WTC11 (cell line): ENCODE data around the gene CD68. TPM values are rescaled to one million over a fixed set of nuclear protein-coding genes. Genes with fewer than 3 reads are reported as not detected.

Experiments used
- ATAC-seq: fragments of 200-7000 bp; cut with Tn5 transposase; 2 replicates; pipeline ENCODE4 v1.10.0; 2021; ENCODE audit warnings: mild to moderate bottlenecking, moderate library complexity
- CTCF ChIA-PET: fragments of 300-600 bp; sonication (Branson Sonifier 250); formaldehyde crosslinking; loops from one replicate; lab custom pipeline; 2021; ENCODE audit warnings: antibody characterized with exemption; lab: Charles Lee
- POLR2A ChIA-PET: fragments of 350-600 bp; sonication (Branson Sonifier 250); formaldehyde crosslinking; loops from one replicate; lab custom pipeline; 2021; ENCODE audit warnings: antibody characterized with exemption; lab: Charles Lee
- DNase-seq: peaks from one replicate; pipeline ENCODE4 v3.0.0; 2021; ENCODE audit warnings: low spot score
- H3K27ac Mint-ChIP-seq: 2 replicates; pipeline ENCODE4 v1.8.0; 2021; ENCODE audit warnings: mixed read lengths
- H3K27me3 Mint-ChIP-seq: 2 replicates; pipeline ENCODE4 v1.8.0; 2021; ENCODE audit warnings: low read depth, mild to moderate bottlenecking, moderate library complexity, mixed read lengths
- H3K36me3 Mint-ChIP-seq: 2 replicates; pipeline ENCODE4 v1.8.0; 2021; ENCODE audit warnings: mixed read lengths
- H3K4me1 Mint-ChIP-seq: 2 replicates; pipeline ENCODE4 v1.8.0; 2022; ENCODE audit warnings: mixed read lengths
- H3K4me3 Mint-ChIP-seq: 2 replicates; pipeline ENCODE4 v1.8.0; 2021; ENCODE audit warnings: mild to moderate bottlenecking, moderate library complexity, mixed read lengths
- H3K9me3 Mint-ChIP-seq: 2 replicates; pipeline ENCODE4 v1.8.0; 2021; ENCODE audit warnings: mixed read lengths
- ATF1 ChIP-seq: sonication (generic); formaldehyde crosslinking; IDR thresholded peaks from 2 replicates; pipeline ENCODE4 v1.8.1; 2023; ENCODE audit warnings: mild to moderate bottlenecking, moderate library complexity, missing genetic modification reagents
- CBFB ChIP-seq: sonication (generic); formaldehyde crosslinking; IDR thresholded peaks from 2 replicates; pipeline ENCODE4 v1.8.1; 2022; ENCODE audit warnings: mild to moderate bottlenecking, low read depth, missing genetic modification reagents
- CREB1 ChIP-seq: sonication (generic); formaldehyde crosslinking; IDR thresholded peaks from 2 replicates; pipeline ENCODE4 v1.8.0; 2023; ENCODE audit warnings: mild to moderate bottlenecking, missing genetic modification reagents
- ESRRA ChIP-seq: sonication (generic); formaldehyde crosslinking; IDR thresholded peaks from 2 replicates; pipeline ENCODE4 v1.8.1; 2022; ENCODE audit warnings: mild to moderate bottlenecking, missing genetic modification reagents, borderline replicate concordance
- MXD4 ChIP-seq: fragments of 250-450 bp; sonication (Bioruptor Pico); IDR thresholded peaks from 2 replicates; pipeline ENCODE4 v1.8.0; 2021; ENCODE audit warnings: mild to moderate bottlenecking, moderate library complexity, borderline replicate concordance
- NR2C2 ChIP-seq: sonication (generic); formaldehyde crosslinking; IDR thresholded peaks from 2 replicates; pipeline ENCODE4 v1.8.0; 2022; ENCODE audit warnings: mild to moderate bottlenecking, missing genetic modification reagents
- RORB ChIP-seq: fragments of 250-450 bp; sonication (Bioruptor Pico); IDR thresholded peaks from 2 replicates; pipeline ENCODE4 v1.9.0; 2021; ENCODE audit warnings: mild to moderate bottlenecking
- ZNF219 ChIP-seq: sonication (generic); formaldehyde crosslinking; IDR thresholded peaks from 2 replicates; pipeline ENCODE4 v1.8.0; 2023; ENCODE audit warnings: missing genetic modification reagents, mild to moderate bottlenecking, borderline replicate concordance
- ZNF317 ChIP-seq: sonication (generic); formaldehyde crosslinking; IDR thresholded peaks from 2 replicates; pipeline ENCODE4 v1.8.1; 2023; ENCODE audit warnings: low read depth, mild to moderate bottlenecking, moderate library complexity, missing genetic modification reagents, borderline replicate concordance
- total RNA-seq: library from RNA; stranded (reverse); gene quantifications from 3 replicates; pipeline ENCODE4 v1.2.3, GENCODE V29; 2021
- TF ChIP-seq, protein P1 (sequence below): sonication (generic); formaldehyde crosslinking; IDR thresholded peaks from 2 replicates; pipeline ENCODE4 v1.8.0; 2022; ENCODE audit warnings: mild to moderate bottlenecking, missing genetic modification reagents
- TF ChIP-seq, protein P2 (sequence below): sonication (generic); formaldehyde crosslinking; IDR thresholded peaks from 2 replicates; pipeline ENCODE4 v1.8.0; 2023; ENCODE audit warnings: mild to moderate bottlenecking, missing genetic modification reagents
- TF ChIP-seq, protein P3 (sequence below): sonication (generic); formaldehyde crosslinking; IDR thresholded peaks from 2 replicates; pipeline ENCODE4 v1.8.1; 2023; ENCODE audit warnings: mild to moderate bottlenecking, moderate library complexity, missing genetic modification reagents
- TF ChIP-seq, protein P4 (sequence below): sonication (generic); formaldehyde crosslinking; IDR thresholded peaks from 2 replicates; pipeline ENCODE4 v1.8.0; 2022; ENCODE audit warnings: missing genetic modification reagents
- TF ChIP-seq, protein P5 (sequence below): sonication (generic); formaldehyde crosslinking; IDR thresholded peaks from 2 replicates; pipeline ENCODE4 v1.8.1; 2022; ENCODE audit warnings: low read depth, missing genetic modification reagents, borderline replicate concordance

CD68 gene
- total RNA-seq, 1 experiment from 2014 or later, result 0.72 TPM

DNA sequence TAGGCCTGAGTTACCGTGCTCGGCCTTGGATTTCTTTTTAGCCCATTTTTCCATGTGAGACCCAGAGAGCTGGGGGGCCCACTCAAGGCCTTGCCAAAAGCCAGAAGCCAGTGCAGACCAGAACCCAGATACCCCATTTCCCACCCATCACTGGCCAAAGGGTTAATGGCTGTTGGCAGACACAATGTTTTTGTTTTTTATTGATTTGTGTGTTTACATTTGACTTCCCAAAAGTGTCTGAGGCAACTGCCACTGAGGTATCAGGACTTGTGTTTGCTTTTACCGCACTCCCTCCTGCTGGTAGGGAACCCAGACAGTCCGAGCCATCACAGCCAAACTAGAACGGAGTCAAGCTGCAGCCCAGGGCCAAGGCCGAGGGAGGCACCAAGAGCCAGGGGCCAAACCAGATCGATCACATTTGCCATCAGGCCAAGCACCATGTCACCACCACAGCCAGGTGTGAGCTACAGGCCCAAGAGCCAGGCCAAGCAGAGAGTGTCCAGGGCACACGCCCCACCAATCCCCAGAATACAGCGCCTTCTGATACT lies 38.3 kb upstream of the CD68 start:
- H3K4me1 Mint-ChIP-seq, result no peaks in the 10 kb centered on the region
- ChIA-PET POLR2A (interaction anchor here (0.6 kb wide), 1 partner anchor 13 kb away, joined by 5 read pairs; no protein-coding TSS in a partner anchor), CTCF (interaction anchor here (1.5 kb wide), 1 partner anchor 19 kb away, joined by 5 read pairs; no protein-coding TSS in a partner anchor)
- ATAC-seq (no peak), DNase-seq (no peak)
- no peak overlapping the region for H3K27ac Mint-ChIP-seq
- H3K36me3 Mint-ChIP-seq, result no peaks in the 10 kb centered on the region
- peaks cover 13% of the 10 kb centered on the region for H3K9me3 Mint-ChIP-seq
- no peak overlapping the region for H3K4me3 Mint-ChIP-seq
- peaks cover 32% of the 10 kb centered on the region for H3K27me3 Mint-ChIP-seq
- TF ChIP-seq ATF1 (CRISPR knock-in tag), result no peak
- TF ChIP-seq, protein P1, sequence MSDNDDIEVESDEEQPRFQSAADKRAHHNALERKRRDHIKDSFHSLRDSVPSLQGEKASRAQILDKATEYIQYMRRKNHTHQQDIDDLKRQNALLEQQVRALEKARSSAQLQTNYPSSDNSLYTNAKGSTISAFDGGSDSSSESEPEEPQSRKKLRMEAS (CRISPR knock-in tag), result no peak
- TF ChIP-seq, protein P2, sequence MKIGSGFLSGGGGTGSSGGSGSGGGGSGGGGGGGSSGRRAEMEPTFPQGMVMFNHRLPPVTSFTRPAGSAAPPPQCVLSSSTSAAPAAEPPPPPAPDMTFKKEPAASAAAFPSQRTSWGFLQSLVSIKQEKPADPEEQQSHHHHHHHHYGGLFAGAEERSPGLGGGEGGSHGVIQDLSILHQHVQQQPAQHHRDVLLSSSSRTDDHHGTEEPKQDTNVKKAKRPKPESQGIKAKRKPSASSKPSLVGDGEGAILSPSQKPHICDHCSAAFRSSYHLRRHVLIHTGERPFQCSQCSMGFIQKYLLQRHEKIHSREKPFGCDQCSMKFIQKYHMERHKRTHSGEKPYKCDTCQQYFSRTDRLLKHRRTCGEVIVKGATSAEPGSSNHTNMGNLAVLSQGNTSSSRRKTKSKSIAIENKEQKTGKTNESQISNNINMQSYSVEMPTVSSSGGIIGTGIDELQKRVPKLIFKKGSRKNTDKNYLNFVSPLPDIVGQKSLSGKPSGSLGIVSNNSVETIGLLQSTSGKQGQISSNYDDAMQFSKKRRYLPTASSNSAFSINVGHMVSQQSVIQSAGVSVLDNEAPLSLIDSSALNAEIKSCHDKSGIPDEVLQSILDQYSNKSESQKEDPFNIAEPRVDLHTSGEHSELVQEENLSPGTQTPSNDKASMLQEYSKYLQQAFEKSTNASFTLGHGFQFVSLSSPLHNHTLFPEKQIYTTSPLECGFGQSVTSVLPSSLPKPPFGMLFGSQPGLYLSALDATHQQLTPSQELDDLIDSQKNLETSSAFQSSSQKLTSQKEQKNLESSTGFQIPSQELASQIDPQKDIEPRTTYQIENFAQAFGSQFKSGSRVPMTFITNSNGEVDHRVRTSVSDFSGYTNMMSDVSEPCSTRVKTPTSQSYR (CRISPR knock-in tag), result no peak
- TF ChIP-seq, protein P3, sequence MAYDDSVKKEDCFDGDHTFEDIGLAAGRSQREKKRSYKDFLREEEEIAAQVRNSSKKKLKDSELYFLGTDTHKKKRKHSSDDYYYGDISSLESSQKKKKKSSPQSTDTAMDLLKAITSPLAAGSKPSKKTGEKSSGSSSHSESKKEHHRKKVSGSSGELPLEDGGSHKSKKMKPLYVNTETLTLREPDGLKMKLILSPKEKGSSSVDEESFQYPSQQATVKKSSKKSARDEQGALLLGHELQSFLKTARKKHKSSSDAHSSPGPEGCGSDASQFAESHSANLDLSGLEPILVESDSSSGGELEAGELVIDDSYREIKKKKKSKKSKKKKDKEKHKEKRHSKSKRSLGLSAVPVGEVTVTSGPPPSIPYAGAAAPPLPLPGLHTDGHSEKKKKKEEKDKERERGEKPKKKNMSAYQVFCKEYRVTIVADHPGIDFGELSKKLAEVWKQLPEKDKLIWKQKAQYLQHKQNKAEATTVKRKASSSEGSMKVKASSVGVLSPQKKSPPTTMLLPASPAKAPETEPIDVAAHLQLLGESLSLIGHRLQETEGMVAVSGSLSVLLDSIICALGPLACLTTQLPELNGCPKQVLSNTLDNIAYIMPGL (CRISPR knock-in tag), result no peak
- TF ChIP-seq, protein P4, sequence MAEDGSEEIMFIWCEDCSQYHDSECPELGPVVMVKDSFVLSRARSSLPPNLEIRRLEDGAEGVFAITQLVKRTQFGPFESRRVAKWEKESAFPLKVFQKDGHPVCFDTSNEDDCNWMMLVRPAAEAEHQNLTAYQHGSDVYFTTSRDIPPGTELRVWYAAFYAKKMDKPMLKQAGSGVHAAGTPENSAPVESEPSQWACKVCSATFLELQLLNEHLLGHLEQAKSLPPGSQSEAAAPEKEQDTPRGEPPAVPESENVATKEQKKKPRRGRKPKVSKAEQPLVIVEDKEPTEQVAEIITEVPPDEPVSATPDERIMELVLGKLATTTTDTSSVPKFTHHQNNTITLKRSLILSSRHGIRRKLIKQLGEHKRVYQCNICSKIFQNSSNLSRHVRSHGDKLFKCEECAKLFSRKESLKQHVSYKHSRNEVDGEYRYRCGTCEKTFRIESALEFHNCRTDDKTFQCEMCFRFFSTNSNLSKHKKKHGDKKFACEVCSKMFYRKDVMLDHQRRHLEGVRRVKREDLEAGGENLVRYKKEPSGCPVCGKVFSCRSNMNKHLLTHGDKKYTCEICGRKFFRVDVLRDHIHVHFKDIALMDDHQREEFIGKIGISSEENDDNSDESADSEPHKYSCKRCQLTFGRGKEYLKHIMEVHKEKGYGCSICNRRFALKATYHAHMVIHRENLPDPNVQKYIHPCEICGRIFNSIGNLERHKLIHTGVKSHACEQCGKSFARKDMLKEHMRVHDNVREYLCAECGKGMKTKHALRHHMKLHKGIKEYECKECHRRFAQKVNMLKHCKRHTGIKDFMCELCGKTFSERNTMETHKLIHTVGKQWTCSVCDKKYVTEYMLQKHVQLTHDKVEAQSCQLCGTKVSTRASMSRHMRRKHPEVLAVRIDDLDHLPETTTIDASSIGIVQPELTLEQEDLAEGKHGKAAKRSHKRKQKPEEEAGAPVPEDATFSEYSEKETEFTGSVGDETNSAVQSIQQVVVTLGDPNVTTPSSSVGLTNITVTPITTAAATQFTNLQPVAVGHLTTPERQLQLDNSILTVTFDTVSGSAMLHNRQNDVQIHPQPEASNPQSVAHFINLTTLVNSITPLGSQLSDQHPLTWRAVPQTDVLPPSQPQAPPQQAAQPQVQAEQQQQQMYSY (CRISPR knock-in tag), result no peak
- TF ChIP-seq CREB1, result no peak
- no peak for TF ChIP-seq ESRRA (CRISPR knock-in tag)
- TF ChIP-seq ZNF219 (CRISPR knock-in tag), result no peak
- TF ChIP-seq RORB (CRISPR knock-in tag), result no peak

DNA sequence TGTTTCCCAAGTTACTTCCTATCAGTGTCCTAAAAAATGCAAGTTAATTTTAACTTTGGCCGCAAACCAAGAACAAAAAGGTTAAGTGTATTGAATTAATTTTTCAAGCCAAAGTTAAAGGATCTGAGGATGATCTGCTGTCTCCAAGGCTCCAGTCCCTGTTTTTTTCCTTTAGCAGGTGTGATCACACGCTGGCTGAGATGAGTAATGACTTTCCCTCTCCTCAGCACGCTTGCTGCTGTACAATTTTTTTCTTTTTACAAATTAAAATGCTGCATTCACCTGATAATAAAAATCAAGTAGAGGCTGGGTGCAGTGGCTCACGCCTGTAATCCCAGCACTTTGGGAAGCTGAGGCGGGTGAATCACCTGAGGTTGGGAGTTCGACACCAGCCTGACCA lies 34.5 kb upstream of the CD68 start:
- DNase-seq (no peak), ATAC-seq (no peak)
- Mint-ChIP-seq H3K9me3 (no peaks in the 10 kb centered on the region), H3K4me3 (no peak overlapping the region), H3K27ac (no peak overlapping the region), H3K36me3 (no peaks in the 10 kb centered on the region), H3K4me1 (peaks cover 6% of the 10 kb centered on the region), H3K27me3 (peaks cover 31% of the 10 kb centered on the region)
- TF ChIP-seq ZNF219 (CRISPR knock-in tag), result no peak
- TF ChIP-seq ZNF317, result no peak
- TF ChIP-seq CBFB (CRISPR knock-in tag), result no peak
- no peak for TF ChIP-seq NR2C2 (CRISPR knock-in tag)
- no peak for TF ChIP-seq MXD4 (CRISPR knock-in tag)
- TF ChIP-seq, protein P5, sequence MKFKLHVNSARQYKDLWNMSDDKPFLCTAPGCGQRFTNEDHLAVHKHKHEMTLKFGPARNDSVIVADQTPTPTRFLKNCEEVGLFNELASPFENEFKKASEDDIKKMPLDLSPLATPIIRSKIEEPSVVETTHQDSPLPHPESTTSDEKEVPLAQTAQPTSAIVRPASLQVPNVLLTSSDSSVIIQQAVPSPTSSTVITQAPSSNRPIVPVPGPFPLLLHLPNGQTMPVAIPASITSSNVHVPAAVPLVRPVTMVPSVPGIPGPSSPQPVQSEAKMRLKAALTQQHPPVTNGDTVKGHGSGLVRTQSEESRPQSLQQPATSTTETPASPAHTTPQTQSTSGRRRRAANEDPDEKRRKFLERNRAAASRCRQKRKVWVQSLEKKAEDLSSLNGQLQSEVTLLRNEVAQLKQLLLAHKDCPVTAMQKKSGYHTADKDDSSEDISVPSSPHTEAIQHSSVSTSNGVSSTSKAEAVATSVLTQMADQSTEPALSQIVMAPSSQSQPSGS (CRISPR knock-in tag), result no peak
- ChIA-PET POLR2A (no interaction called here), CTCF (interaction anchor here (2.4 kb wide), 1 partner anchor 15 kb away, joined by 13 read pairs; no protein-coding TSS in a partner anchor)
